GM12878 (cell line): Measurements from ENCODE around the gene HUNK.

Experiments
- JUND ChIP-seq: IDR thresholded peaks from 2 replicates; pipeline ENCODE4 v1.6.1; 2012; ENCODE audit warnings: low read depth, mild to moderate bottlenecking, low read length, improper control_type of control experiment, moderate library complexity
- KDM1A ChIP-seq: fragments of 200-600 bp; sonication (generic); IDR thresholded peaks from 2 replicates; pipeline ENCODE4 v1.6.1; 2016; ENCODE audit warnings: borderline replicate concordance
- NBN ChIP-seq: fragments of 450-650 bp; IDR thresholded peaks from 2 replicates; pipeline ENCODE4 v1.6.1; 2016
- POLR2A ChIP-seq: IDR thresholded peaks from 2 replicates; pipeline ENCODE4 v1.6.1; 2011; ENCODE audit warnings: low read depth, mild to moderate bottlenecking, low read length
- POU2F2 ChIP-seq: IDR thresholded peaks from 3 replicates; pipeline ENCODE4 v1.6.1; 2011; ENCODE audit warnings: low read depth, mild to moderate bottlenecking, low read length, borderline replicate concordance
- SIX5 ChIP-seq: IDR thresholded peaks from 2 replicates; pipeline ENCODE4 v1.6.1; 2011; ENCODE audit warnings: mild to moderate bottlenecking, low read depth, low read length, moderate library complexity; ENCODE audit not compliant: severe bottlenecking
- SMC3 ChIP-seq: IDR thresholded peaks from 2 replicates; pipeline ENCODE4 v1.6.1; 2011; ENCODE audit warnings: low read length, improper control_type of control experiment, borderline replicate concordance
- TF ChIP-seq, protein P1 (sequence below), 3 experiments: IDR thresholded peaks in 2 of 3; conservative IDR thresholded peaks in 1 of 3; 2 replicates each; pipeline ENCODE4 v1.5.1; 2011; ENCODE audit warnings: low read depth in 3 of 3, low read length in 3 of 3, mild to moderate bottlenecking in 3 of 3, control low read depth in 2 of 3, moderate library complexity in 2 of 3, inconsistent platforms in 1 of 3, mixed read lengths in 1 of 3; ENCODE audit not compliant: control insufficient read depth in 2 of 3, insufficient read depth in 1 of 3; ENCODE audit errors: extremely low read depth in 1 of 3

GRCh38 chr21:31921079-31921478 lies 48.3 kb downstream of the HUNK start:
- TF ChIP-seq, protein P1, sequence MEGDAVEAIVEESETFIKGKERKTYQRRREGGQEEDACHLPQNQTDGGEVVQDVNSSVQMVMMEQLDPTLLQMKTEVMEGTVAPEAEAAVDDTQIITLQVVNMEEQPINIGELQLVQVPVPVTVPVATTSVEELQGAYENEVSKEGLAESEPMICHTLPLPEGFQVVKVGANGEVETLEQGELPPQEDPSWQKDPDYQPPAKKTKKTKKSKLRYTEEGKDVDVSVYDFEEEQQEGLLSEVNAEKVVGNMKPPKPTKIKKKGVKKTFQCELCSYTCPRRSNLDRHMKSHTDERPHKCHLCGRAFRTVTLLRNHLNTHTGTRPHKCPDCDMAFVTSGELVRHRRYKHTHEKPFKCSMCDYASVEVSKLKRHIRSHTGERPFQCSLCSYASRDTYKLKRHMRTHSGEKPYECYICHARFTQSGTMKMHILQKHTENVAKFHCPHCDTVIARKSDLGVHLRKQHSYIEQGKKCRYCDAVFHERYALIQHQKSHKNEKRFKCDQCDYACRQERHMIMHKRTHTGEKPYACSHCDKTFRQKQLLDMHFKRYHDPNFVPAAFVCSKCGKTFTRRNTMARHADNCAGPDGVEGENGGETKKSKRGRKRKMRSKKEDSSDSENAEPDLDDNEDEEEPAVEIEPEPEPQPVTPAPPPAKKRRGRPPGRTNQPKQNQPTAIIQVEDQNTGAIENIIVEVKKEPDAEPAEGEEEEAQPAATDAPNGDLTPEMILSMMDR (IDR thresholded peaks at IDR 0.05 in 2 of 3, conservative IDR thresholded peaks at IDR 0.05 in 1 of 3; ENCODE audit: control insufficient read depth in 2 of 3, extremely low read depth in 1 of 3, insufficient read depth in 1 of 3, low read depth in 3 of 3, low read length in 3 of 3), result no peak
- no peak for TF ChIP-seq SIX5
- TF ChIP-seq NBN, result no peak
- TF ChIP-seq SMC3, result no peak
- TF ChIP-seq JUND, result no peak
- TF ChIP-seq POU2F2, result no peak
- no peak for TF ChIP-seq KDM1A
- TF ChIP-seq POLR2A, result no peak
